Eye (tissue), 1 donor: ENCODE measurements around the gene ACVRL1.

Source experiments
- DNase-seq: peaks from one replicate; pipeline ENCODE4 v3.0.0-alpha.2; 2015

ACVRL1 gene

DNA sequence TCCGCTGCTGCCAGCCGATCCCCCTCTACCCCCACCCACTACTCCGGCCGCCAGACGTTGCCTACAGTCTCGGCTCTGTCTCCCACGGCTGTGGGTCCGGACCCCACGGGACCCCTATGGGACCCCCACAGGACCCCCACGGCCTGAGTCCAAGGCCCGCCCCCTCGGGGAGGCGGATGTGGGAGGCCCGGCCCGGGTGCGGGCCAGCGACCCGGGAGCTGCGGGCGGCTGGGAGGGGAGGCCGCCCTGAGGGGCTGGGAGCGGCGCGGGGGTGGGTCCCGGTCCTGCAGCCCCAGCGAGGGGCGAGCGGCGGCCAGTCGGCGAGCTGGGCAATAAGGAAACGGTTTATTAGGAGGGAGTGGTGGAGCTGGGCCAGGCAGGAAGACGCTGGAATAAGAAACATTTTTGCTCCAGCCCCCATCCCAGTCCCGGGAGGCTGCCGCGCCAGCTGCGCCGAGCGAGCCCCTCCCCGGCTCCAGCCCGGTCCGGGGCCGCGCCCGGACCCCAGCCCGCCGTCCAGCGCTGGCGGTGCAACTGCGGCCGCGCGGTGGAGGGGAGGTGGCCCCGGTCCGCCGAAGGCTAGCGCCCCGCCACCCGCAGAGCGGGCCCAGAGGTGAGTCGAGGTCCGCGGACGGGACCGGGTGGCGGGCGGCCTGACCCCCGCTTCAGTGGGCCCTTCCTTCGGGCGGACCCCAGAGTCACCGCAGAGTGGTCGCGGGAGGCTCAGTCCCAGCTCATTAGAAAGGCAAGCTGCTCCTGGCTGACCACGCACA, at the start of gene ACVRL1:
TSS of gene ACVRL1 (plus strand) at position 422 of the 773 bp plus-strand sequence. CDS start 4,971 bp downstream, outside the sequence.
- peak; percentile 50 for DNase-seq

DNA sequence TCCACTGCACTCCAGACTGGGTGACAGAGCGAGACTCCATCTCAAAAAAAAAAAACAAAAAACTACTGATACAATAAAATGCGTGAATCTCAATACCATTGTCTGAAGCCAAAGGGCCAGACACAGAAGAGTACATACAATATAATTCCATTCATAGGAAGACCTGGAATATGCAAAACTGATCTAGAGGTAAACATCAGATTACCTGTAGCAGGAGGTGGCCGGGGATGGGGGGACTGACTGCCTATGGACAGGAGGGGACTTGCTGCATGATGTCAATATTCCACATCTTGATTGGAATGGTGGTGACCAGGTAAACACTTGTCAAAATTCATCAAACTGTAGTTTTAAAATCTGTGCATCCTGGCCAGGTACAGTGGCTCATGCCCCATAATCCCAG, 46.3 kb upstream of the ACVRL1 start:
- no peak for DNase-seq

DNA sequence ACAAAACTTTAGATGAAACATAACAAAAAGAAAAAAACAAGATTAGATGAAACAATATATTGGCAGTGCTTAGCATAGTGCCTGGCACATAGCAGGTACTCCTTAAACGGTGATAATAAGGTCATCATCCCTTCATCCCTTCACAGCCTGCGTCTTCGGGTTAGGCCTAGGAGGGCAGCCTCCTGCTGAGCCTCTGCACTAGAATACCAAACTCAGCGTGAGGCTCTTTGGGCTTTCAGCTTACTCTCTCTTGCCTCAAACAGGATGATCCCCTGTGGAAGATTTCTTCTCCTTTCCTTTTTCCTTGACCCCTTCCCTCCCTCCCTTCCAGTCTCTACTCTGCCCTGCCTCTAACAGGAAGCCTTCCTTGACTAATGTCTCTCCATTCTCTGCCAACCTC, 44.4 kb upstream of the ACVRL1 start:
- DNase-seq: no peak

DNA sequence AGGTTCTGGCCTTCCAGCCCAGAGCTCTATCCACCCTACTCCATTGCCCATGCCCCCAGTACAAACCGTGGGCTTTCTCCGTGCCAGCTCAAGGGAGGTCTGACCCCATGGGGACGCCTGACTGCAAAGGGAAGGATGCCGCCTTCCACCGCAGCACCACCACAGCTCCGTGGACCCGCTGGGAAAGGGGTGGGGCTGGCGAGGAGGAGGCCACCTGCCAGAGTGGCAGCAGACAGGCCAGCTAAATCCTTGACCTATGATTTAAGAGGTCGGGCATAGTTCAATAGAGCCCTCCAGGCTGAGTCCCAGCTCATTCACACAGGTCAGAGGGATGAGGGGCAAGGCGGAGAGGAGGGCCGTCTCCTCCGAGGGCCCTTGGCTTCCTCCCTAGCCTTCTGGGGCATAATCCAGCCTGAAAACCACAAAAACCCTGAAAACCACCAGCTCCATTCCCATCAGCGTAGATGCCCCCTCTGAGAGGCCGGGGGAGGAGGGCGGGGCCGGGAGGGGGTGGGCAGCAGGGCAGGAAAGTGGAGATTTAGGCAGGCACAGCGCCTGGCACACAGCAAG, 43.9 kb upstream of the ACVRL1 start:
- DNase-seq: peak; percentile 70

DNA sequence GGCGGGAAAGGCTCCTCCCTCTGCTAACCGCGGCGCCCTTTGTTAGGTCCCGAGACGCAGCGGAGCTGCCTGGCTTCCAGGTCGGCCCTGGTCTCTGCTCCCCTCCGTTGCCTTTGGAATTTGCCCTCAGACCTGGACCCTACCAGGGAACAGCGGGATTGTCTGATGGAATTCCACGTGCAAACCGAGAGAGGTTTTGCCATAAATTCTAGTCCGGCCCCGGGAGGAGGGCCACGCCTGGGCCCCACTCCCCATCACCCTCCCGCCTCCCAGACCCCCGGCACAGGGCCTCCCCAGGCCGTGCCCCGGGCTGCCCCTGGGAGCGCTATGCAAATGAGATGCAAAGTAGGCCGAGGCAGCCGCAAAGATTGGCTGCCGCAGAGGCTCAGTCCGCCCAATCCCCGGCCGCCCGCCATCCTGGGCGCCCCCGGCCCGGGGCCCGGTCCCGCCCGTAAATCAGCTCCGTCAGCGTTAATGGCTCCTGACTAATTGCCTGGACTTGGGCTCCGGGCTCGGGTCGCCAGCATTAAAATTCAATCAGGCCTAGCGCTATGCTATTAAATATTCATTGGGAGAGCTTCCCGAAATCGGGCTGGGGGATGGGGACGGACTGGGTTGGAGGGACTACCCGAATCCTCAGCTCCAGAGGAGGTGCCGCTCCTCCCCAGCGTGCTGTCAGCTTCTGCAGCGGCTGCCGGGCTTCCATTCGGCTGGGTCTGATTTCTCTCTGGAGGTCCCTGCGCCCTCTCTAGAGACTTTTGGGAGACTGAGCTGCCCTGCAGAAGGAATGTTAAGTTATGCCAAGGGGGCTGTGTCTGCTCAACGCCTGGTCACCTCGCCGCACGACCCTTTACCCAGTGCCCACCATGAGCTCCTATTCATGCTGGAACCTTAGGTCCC, 43.1 kb upstream of the ACVRL1 start:
- DNase-seq: peak; percentile 92

DNA sequence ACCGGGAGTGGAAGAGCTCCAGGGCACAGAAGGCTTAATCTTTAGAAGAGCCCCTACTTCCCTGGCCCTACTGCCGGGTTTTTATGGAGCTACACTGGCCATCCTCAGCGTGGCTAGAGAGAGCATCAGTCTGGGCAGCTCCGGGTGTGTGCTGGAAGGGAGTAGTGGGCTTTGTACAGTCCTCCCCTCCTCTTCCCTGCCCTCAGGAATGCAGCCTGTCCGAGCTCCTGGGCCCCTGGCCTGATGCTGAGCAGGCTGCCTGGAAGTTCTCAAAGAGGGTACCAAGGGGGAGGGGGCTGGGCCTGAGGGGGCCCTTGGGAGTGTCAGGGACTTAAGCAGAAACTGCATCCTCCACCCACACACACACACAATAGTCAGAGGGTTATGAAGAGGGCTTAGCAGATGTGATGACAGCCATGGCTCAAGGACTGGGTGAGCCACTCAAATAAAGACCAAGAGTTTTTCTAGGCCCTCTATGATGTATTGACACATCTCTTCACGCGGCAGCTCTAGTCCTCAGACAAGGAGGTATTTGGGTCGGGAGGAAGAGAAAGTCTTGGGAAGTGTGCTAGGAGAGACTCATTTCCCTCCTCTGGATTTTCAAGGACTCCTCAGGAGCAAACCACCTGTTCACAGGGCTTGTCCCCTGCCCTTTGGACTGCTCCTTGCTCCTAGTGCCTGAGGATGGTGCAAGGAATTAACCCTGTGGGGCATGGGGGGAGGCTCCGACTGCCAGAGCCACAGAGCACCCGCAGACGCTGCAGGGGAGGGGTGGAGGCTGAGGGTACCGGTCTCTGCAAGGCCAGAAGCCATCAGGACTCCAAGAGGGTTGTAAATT, 42.3 kb upstream of the ACVRL1 start:
- DNase-seq: peak; percentile 80

DNA sequence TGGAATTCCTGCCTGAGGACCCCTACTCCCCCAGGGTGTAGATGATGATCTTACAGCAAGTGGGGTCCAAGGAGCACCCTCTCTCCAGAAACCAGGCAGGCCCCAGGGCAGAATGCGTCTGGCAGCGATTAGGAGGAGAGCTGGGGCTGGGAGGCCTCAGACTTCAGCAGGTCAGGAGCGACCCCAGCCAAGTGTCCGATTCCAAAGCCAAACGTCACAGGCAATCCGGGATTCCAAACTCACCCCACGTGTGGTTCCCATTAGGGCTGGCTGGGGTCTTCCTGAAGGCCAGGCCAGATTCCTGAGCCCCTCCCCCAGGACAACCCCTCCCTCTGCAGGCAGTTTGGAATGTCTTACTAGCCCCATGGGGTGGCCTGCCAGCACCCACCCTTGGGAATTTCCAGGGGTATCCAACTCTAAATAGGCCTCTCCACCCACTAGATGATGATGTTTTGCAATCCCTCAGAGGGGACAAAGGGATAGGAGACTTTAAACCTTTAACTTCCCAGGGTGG, 41.5 kb upstream of the ACVRL1 start:
- DNase-seq: no peak

DNA sequence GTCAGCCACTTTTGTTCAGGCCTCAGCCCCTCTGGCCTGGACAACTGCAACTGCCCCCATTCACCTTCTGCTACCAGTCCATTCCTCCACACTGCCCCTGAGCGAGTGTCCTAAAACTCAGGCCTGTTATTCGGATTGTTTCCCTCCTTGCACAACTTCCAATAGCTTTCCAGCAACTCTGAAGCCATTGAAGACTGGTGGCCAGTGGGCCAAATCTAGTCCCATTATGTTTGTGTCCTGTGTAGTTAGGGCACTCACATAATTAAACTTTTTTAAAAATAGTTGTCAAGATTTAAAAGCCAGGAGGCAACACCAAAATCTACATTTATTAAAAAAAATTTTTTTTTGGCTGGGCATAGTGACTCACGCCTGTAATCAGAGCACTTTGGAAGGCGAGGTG, 41.0 kb upstream of the ACVRL1 start:
- no peak for DNase-seq

DNA sequence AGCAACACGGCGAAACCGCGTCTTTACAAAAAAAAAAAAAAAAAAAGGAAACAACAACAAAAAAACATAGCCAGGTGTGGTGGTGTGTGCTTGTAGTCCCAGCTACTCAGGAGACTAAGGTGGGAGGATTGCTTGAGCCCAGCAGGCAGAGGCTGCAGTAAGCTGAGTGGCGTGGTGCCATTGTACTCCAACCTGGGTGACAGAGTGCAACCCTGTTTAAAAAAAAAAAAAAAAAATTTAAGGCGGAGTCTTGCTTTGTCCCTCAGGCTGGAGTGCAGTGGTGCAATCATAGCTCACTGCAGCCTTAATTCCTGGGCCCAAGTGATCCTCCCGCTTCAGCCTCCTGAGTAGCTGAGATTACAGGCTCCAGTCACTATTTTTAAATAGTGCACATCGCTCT, 40.5 kb upstream of the ACVRL1 start:
- no peak for DNase-seq

DNA sequence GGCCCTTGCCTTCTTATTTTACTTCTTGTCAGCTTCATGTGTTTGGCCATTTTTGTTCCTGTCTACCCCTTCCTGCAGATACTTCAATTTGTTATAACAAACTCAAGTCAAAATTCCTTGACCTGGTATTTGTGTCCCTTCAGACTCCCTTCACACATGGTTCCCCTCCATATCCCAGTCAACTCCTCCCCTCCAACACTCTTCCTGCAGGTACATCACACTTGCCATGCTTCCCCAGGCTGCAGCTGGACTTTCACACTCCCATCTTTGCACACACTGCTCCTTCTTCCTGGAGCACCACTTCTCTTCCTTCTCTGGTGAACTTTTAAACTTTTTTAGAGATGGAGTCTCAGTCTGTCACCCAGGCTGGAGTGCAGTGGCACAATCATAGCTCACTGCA, 39.9 kb upstream of the ACVRL1 start:
- no peak for DNase-seq

DNA sequence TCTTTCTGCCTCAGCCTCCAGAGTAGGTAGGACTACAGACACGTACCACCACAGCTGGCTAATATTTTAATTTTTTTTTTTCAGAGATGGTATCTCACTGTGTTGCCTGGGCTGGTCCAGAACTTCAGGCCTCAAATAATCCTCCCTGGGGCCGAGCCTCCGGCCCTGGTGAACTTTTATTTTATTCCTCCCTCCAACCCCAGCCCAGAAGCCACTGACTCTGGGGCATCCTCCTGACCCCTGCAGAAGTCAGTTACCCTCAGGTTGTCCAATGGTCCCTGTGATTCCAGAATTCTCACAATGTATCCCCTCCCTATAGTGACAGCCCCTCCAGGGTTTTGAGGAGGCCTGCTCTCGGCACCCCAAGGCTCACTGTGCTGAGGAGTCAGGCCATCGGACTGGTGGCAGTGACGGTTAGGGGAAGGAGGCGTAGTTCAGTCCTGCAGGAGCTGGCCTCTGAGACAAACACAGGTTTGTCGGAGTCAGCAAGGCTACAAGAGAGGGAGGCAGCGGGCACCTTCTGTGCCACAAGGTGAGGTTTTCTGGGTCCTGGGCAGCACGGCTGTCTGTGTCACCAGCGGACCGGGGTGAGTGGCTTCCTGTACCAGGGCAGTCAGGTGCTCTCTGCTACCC, 39.4 kb upstream of the ACVRL1 start:
- no peak for DNase-seq

DNA sequence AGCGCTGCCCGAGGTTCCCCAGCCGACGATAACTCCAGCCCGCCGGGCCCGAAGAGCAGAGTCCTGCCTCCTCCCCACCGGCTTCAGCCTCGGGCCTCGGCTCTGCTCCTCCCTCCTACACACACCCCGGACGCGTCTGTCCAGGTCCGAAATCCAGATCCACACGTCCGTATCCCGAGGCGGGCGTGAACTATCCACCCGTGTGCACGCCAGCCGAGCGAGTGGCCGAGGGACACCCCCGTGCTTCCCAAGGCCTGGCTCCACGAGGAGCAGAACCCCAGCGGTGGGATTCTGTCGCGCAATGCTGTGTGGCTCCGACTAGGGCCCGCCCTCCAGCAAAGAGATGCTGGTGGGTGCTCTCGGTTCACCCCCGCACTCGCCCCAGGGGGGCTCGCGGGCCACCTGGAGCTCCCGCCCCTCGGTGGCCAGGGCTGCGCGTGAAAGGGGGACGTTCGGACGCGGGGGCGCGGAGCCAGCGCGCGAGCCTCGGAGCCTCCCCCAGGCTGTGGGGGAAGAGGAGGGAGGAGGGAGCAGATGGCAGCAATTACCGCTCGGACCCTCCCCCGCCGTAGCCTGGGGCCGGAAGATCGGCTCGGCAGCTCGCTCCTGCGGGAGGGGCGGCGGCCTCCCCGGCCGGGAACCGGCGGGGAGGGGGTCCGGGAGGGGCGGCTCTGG, 38.3 kb upstream of the ACVRL1 start:
- DNase-seq: peak; percentile 79

DNA sequence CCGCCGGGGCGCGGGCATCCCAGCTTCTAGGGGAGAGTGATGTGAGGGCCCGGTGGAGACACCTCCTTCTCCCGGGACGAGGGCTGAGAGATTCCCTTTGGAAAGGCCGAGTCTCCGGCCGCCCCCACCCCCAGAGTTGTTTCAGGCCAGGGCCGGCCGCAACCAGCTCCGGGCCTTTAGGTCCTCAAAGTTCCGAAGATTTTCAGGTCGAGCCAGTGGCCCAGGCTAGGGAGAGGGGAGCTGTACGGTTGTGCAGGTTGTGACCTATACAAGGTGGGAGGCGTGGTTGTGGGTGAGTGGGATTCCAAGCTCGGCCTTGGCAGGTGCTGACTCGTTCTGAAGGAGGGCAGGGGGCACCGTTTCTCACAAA, 37.8 kb upstream of the ACVRL1 start:
- peak; percentile 51 for DNase-seq

DNA sequence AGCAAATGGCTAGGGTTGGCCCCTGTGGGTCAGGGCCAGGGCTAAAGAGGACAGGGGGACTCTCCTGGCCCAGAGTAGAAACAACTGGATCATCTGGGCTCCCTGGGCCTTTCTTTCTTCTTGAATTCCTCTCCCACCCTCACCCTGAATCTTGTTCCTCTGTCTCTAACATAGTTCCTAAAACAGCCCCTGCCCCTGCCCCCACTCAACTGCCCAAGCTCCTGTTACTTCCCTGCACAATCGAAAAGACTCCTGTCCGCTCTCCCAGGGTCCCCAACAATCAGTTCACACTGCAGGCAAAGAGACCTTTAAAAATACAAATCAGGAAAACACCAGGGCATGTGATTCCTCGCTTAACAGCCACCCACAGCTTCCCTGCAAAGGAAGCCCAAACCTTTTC, 37.4 kb upstream of the ACVRL1 start:
- DNase-seq: no peak

DNA sequence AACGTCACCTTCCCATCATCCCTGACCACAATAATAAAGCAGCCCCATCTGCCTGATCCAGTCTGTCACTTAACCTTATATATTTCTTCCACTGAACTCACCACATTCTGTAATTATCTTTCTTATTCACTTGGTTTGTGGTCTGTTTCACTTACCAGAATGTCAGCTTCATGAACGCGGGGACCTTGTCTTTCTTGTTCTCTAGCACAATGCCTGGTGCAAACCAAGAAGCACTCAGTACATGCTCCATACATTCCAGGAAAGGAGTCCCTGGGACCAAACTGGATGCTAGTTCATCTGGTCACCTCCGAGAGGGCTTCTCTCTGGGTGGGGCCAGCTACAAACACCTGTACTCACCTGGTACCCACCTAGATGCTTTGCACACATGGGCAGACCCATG, 36.8 kb upstream of the ACVRL1 start:
- no peak for DNase-seq

DNA sequence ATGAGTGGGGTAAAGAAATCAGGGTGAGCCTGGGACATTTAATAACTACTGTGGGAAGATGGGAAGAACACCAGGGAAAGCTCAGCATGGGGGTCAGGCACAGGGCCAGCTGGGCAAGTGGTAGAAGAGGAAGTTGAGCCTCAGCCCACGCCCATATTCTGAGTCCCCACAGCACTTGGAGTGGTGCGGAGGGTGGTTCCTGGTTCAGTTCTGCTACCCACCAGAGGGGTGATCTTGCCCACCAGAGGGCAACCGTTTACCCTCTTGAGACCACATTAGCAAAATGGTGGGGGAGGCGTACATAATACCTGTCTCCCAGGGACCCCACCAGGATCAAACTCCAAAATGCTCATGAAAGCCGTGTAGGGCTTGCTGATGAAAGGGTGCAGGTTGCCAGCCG, 36.2 kb upstream of the ACVRL1 start:
- no peak for DNase-seq

DNA sequence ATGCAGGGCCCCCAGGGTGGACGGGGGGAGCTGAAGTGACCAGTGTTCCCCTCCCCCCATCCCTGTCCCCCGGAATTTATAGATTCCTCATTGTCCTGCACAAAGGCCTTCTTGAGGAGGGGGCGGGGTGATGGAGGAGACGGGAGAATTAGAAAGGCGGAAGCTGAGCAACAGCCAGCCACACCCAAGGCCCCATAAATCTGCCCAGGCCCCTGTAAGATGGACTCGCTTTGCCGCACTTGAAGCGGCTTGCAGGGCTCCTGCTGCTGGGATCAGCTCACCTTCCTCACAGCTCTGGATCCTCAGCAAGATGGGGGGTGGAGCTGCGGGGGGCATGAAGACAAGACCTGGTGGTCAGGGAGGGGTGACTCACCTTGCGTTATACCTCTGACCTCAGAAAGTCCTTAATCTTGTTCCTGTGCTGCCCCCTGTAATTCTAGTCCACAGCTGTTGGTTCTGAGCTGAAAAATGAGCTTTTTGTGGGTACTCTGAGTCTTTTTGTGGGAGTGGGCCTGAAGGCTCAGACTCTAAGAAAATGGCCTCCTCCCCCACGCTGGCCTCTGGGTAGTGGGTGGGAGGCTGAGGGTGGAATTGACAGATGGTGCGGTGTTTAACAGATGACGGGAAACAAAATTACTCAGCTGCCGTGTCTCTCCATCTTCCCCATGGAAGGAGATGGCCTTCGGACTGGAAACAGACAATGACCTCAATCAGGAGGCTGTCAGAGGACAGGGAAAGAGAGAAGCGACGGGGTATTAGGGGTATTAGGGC, 35.2 kb upstream of the ACVRL1 start:
- DNase-seq: peak; percentile 43

DNA sequence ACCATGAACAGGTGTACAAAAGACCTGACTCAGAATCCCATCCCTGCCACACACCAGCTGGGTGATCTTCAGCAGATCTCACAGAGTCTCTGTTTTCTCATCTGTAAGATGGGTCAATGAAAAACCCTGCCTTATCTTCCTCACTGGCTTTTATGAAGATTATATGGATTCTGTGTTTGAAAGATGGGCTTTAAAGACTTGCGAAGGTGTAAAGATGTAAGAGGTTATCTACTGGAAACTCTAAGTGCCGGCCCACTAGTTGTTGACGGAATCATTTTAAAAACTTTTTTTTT, 34.7 kb upstream of the ACVRL1 start:
- DNase-seq: no peak

DNA sequence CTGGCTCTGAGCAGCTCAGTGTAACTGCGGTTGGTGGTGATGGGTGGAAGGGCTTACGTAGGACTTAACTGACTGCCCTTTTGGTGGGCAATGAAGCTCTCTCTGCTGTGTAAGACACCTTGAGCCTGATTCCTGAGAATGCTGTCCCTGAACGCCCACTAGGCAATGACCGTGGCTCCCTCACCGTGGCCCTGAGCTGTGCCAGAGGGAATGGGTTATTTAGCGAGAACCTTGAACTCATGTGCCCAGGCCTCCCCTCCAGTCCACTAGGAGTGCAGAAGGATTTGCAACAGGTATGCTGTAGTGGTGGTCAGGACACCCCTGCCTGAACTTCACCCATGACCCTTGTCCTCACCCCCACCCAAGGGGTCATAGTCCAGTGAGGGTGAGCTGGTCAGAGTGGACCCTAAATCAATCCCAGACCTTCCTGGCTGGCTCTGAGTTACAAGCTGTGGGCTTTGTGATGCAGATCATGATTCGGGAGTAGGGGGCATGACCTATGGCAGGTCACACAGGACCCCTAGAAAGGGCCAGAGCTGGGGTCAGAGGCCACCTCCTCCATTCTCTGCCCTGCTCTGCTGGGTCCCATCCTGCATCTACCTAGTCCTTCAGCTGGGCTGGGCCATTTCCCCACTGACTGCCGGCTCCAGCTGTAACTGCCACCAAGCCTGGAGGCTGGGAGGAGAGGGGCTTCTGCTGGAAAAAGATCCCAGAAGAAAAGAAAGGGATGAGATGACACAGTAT, 33.9 kb upstream of the ACVRL1 start:
- no peak for DNase-seq

DNA sequence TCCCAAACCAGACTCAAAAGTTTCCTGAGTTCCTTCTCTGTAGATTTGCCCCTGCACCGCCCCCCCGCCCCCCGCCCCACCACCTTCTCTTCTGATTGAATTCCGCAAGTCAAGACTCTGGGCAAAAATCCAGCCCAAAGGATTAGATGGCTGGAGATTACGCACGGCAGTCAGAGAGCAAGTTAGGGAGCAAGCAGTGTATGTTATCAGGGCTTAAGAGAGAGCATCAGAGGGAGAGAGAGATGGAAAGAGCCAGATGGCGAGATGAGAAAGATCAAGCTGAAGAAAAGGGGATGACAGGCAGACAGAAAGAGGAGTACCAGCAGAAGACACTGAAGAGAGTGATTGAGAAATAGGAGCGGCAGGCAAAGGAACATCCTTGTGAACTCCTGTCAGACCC, 33.3 kb upstream of the ACVRL1 start:
- peak; percentile 79 for DNase-seq
